WTC11 (cell line): ENCODE data around the gene CCL2. TPM values are rescaled to one million over a fixed set of nuclear protein-coding genes. Genes with fewer than 3 reads are reported as not detected.

ENCODE experiments used
- ATAC-seq: fragments of 200-7000 bp; cut with Tn5 transposase; 2 replicates; pipeline ENCODE4 v1.10.0; 2021; ENCODE audit warnings: mild to moderate bottlenecking, moderate library complexity
- CTCF ChIA-PET: fragments of 300-600 bp; sonication (Branson Sonifier 250); formaldehyde crosslinking; loops from one replicate; lab custom pipeline; 2021; ENCODE audit warnings: antibody characterized with exemption; lab: Charles Lee
- POLR2A ChIA-PET: fragments of 350-600 bp; sonication (Branson Sonifier 250); formaldehyde crosslinking; loops from one replicate; lab custom pipeline; 2021; ENCODE audit warnings: antibody characterized with exemption; lab: Charles Lee
- DNase-seq: peaks from one replicate; pipeline ENCODE4 v3.0.0; 2021; ENCODE audit warnings: low spot score
- H3K27ac Mint-ChIP-seq: 2 replicates; pipeline ENCODE4 v1.8.0; 2021; ENCODE audit warnings: mixed read lengths
- H3K27me3 Mint-ChIP-seq: 2 replicates; pipeline ENCODE4 v1.8.0; 2021; ENCODE audit warnings: low read depth, mild to moderate bottlenecking, moderate library complexity, mixed read lengths
- H3K36me3 Mint-ChIP-seq: 2 replicates; pipeline ENCODE4 v1.8.0; 2021; ENCODE audit warnings: mixed read lengths
- H3K4me1 Mint-ChIP-seq: 2 replicates; pipeline ENCODE4 v1.8.0; 2022; ENCODE audit warnings: mixed read lengths
- H3K4me3 Mint-ChIP-seq: 2 replicates; pipeline ENCODE4 v1.8.0; 2021; ENCODE audit warnings: mild to moderate bottlenecking, moderate library complexity, mixed read lengths
- H3K9me3 Mint-ChIP-seq: 2 replicates; pipeline ENCODE4 v1.8.0; 2021; ENCODE audit warnings: mixed read lengths
- AFF4 ChIP-seq: sonication (generic); formaldehyde crosslinking; IDR thresholded peaks from 2 replicates; pipeline ENCODE4 v1.8.1; 2023; ENCODE audit warnings: mild to moderate bottlenecking, missing genetic modification reagents, borderline replicate concordance
- ATF6 ChIP-seq: sonication (generic); formaldehyde crosslinking; IDR thresholded peaks from 2 replicates; pipeline ENCODE4 v1.8.1; 2023; ENCODE audit warnings: mild to moderate bottlenecking, missing genetic modification reagents
- E2F5 ChIP-seq: sonication (generic); formaldehyde crosslinking; IDR thresholded peaks from 2 replicates; pipeline ENCODE4 v1.8.1; 2022; ENCODE audit warnings: mild to moderate bottlenecking, moderate library complexity, missing genetic modification reagents
- ELF4 ChIP-seq: sonication (generic); formaldehyde crosslinking; IDR thresholded peaks from 2 replicates; pipeline ENCODE4 v1.8.1; 2022; ENCODE audit warnings: low read depth, mild to moderate bottlenecking, moderate library complexity, missing genetic modification reagents
- ETV6 ChIP-seq: sonication (generic); formaldehyde crosslinking; IDR thresholded peaks from 2 replicates; pipeline ENCODE4 v1.8.1; 2022; ENCODE audit warnings: mild to moderate bottlenecking, missing genetic modification reagents
- FOXK1 ChIP-seq: sonication (generic); formaldehyde crosslinking; IDR thresholded peaks from 2 replicates; pipeline ENCODE4 v1.8.0; 2022; ENCODE audit warnings: mild to moderate bottlenecking, moderate library complexity, missing genetic modification reagents
- FOXP1 ChIP-seq: sonication (generic); formaldehyde crosslinking; IDR thresholded peaks from 2 replicates; pipeline ENCODE4 v1.8.0; 2022; ENCODE audit warnings: missing genetic modification reagents, mild to moderate bottlenecking, moderate library complexity, borderline replicate concordance
- HMGA2 ChIP-seq: fragments of 250-450 bp; sonication (Bioruptor Pico); IDR thresholded peaks from 2 replicates; pipeline ENCODE4 v1.4.0; 2021; ENCODE audit warnings: mild to moderate bottlenecking, moderate library complexity
- JAZF1 ChIP-seq: fragments of 250-450 bp; sonication (Bioruptor Pico); IDR thresholded peaks from 2 replicates; pipeline ENCODE4 v1.9.0; 2021; ENCODE audit warnings: moderate library complexity, mild to moderate bottlenecking, inconsistent platforms
- JUN ChIP-seq: sonication (generic); formaldehyde crosslinking; IDR thresholded peaks from 2 replicates; pipeline ENCODE4 v1.8.0; 2023; ENCODE audit warnings: mild to moderate bottlenecking, missing genetic modification reagents
- NFE2L1 ChIP-seq: sonication (generic); formaldehyde crosslinking; IDR thresholded peaks from 2 replicates; pipeline ENCODE4 v1.8.1; 2023; ENCODE audit warnings: missing genetic modification reagents
- RELA ChIP-seq: sonication (generic); formaldehyde crosslinking; IDR thresholded peaks from 2 replicates; pipeline ENCODE4 v1.8.1; 2022; ENCODE audit warnings: missing genetic modification reagents, mild to moderate bottlenecking, borderline replicate concordance
- SOX15 ChIP-seq: fragments of 250-450 bp; sonication (Bioruptor Pico); IDR thresholded peaks from 2 replicates; pipeline ENCODE4 v1.9.0; 2021; ENCODE audit warnings: mild to moderate bottlenecking
- SP1 ChIP-seq: sonication (generic); formaldehyde crosslinking; conservative IDR thresholded peaks from 2 replicates; pipeline ENCODE4 v1.8.1; 2022; ENCODE audit warnings: missing genetic modification reagents
- STAT6 ChIP-seq: sonication (generic); formaldehyde crosslinking; conservative IDR thresholded peaks from 2 replicates; pipeline ENCODE4 v1.8.1; 2023; ENCODE audit warnings: mild to moderate bottlenecking, low read depth, missing genetic modification reagents, moderate library complexity
- ZBTB21 ChIP-seq: sonication (generic); formaldehyde crosslinking; IDR thresholded peaks from 2 replicates; pipeline ENCODE4 v1.8.1; 2023; ENCODE audit warnings: mild to moderate bottlenecking, missing genetic modification reagents, borderline replicate concordance
- ZNF121 ChIP-seq: sonication (generic); formaldehyde crosslinking; IDR thresholded peaks from 2 replicates; pipeline ENCODE4 v1.8.0; 2023; ENCODE audit warnings: missing genetic modification reagents
- ZNF416 ChIP-seq: fragments of 250-450 bp; sonication (Bioruptor Pico); IDR thresholded peaks from 2 replicates; pipeline ENCODE4 v1.9.0; 2021; ENCODE audit warnings: mild to moderate bottlenecking, inconsistent platforms
- total RNA-seq: library from RNA; stranded (reverse); gene quantifications from 3 replicates; pipeline ENCODE4 v1.2.3, GENCODE V29; 2021
- TF ChIP-seq, protein P1 (sequence below): fragments of 250-450 bp; sonication (Bioruptor Pico); IDR thresholded peaks from 2 replicates; pipeline ENCODE4 v1.9.0; 2021; ENCODE audit warnings: moderate library complexity, mild to moderate bottlenecking, inconsistent platforms, borderline replicate concordance

Gene CCL2
- total RNA-seq, 1 experiment from 2014 or later: 5.3 TPM

DNA sequence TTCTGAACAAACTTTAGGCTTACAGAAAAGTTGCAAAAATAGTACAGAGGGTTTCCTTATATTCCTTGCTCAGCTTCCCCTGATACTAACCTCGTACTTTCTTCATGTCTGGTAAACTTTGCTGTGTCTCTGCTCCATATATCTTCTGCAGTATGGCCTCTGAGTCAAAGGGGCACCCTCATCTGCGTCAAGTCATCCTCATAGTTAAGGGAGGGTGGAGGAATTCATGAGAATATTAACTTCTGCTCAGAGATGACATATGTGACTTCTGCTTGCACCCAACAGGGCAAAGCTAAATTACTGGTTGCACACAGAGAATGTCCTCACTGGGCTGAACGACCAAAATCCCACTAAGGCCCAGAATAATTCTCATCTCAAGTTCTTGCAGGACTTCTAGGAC lies 10.6 kb downstream of the CCL2 start:
- ATAC-seq: no peak
- Mint-ChIP-seq H3K9me3 (no peaks in the 10 kb centered on the region), H3K36me3 (no peaks in the 10 kb centered on the region), H3K27ac (no peak overlapping the region), H3K4me3 (no peak overlapping the region), H3K4me1 (no peaks in the 10 kb centered on the region), H3K27me3 (peaks cover 13% of the 10 kb centered on the region)
- DNase-seq: no peak
- ChIA-PET CTCF (interaction anchor here (1.1 kb wide), 1 partner anchor 41 kb away, joined by 3 read pairs; no protein-coding TSS in a partner anchor), POLR2A (no interaction called here)
- TF ChIP-seq SOX15 (CRISPR knock-in tag) (no peak), JAZF1 (CRISPR knock-in tag) (no peak), ETV6 (CRISPR knock-in tag) (no peak), SP1 (CRISPR knock-in tag) (no peak), STAT6 (CRISPR knock-in tag) (no peak), ELF4 (CRISPR knock-in tag) (no peak), ATF6 (no peak), ZBTB21 (CRISPR knock-in tag) (no peak), HMGA2 (CRISPR knock-in tag) (no peak), AFF4 (no peak), NFE2L1 (no peak), FOXP1 (CRISPR knock-in tag) (no peak), RELA (CRISPR knock-in tag) (no peak), FOXK1 (CRISPR knock-in tag) (no peak), ZNF121 (CRISPR knock-in tag) (no peak), ZNF416 (CRISPR knock-in tag) (no peak), E2F5 (no peak), JUN (CRISPR knock-in tag) (no peak)
- TF ChIP-seq, protein P1, sequence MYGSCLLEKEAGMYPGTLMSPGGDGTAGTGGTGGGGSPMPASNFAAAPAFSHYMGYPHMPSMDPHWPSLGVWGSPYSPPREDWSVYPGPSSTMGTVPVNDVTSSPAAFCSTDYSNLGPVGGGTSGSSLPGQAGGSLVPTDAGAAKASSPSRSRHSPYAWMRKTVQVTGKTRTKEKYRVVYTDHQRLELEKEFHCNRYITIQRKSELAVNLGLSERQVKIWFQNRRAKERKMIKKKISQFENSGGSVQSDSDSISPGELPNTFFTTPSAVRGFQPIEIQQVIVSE (CRISPR knock-in tag): no peak
